Measurements from ENCODE around the gene PCLO. TPM values are rescaled to one million over a fixed set of nuclear protein-coding genes. Genes with fewer than 3 reads are reported as not detected.
A peak's percentile ranks its signal among the peaks of the same experiment; 100 is the strongest.

The PCLO gene, protein sequence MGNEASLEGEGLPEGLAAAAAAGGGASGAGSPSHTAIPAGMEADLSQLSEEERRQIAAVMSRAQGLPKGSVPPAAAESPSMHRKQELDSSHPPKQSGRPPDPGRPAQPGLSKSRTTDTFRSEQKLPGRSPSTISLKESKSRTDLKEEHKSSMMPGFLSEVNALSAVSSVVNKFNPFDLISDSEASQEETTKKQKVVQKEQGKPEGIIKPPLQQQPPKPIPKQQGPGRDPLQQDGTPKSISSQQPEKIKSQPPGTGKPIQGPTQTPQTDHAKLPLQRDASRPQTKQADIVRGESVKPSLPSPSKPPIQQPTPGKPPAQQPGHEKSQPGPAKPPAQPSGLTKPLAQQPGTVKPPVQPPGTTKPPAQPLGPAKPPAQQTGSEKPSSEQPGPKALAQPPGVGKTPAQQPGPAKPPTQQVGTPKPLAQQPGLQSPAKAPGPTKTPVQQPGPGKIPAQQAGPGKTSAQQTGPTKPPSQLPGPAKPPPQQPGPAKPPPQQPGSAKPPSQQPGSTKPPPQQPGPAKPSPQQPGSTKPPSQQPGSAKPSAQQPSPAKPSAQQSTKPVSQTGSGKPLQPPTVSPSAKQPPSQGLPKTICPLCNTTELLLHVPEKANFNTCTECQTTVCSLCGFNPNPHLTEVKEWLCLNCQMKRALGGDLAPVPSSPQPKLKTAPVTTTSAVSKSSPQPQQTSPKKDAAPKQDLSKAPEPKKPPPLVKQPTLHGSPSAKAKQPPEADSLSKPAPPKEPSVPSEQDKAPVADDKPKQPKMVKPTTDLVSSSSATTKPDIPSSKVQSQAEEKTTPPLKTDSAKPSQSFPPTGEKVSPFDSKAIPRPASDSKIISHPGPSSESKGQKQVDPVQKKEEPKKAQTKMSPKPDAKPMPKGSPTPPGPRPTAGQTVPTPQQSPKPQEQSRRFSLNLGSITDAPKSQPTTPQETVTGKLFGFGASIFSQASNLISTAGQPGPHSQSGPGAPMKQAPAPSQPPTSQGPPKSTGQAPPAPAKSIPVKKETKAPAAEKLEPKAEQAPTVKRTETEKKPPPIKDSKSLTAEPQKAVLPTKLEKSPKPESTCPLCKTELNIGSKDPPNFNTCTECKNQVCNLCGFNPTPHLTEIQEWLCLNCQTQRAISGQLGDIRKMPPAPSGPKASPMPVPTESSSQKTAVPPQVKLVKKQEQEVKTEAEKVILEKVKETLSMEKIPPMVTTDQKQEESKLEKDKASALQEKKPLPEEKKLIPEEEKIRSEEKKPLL (N-terminal part only)
- under 0.01 TPM in 2 replicates for total RNA-seq

DNA sequence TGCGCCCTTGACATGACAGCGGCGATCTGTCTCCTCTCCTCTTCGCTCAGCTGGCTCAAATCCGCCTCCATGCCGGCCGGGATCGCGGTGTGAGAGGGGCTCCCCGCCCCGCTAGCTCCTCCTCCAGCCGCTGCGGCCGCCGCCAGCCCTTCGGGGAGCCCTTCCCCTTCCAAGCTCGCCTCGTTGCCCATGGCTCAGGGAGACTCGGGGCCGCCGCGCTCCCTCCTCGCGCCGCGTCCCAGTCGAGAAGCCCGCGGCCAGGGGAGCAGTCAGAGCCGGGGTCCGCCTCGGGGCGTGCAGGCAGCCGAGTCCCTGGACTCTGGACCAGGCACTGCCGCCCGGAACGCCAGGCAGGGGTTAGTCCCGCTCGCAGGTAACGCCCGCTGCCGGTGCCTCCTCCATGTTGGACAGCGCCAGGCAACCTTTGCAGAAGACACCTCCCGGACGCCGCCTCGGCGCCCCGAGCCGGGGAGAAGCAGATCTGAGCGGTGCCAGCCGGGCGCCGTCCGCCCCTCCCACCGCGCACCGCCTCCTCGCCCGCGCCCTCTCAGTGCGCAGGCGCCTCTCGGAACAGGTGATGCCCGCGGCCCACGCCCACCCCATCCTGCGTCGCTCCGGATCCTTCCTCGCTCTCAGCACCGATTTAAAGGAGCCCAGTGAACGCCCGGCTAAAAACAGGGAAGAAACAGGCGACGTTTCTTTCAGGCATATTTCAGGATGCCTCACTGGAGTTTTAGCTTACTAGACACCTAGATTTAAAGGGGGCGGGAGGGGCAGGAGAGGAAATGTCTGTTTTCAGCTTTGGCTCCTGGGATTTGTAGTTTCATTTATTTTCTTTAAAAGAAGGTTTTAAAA lies at the start of gene PCLO:
PCLO (minus strand) TSS at position 483 of the 855 bp plus-strand sequence; CDS start at position 191, 292 bp downstream.
- TF ChIP-seq, protein P1, sequence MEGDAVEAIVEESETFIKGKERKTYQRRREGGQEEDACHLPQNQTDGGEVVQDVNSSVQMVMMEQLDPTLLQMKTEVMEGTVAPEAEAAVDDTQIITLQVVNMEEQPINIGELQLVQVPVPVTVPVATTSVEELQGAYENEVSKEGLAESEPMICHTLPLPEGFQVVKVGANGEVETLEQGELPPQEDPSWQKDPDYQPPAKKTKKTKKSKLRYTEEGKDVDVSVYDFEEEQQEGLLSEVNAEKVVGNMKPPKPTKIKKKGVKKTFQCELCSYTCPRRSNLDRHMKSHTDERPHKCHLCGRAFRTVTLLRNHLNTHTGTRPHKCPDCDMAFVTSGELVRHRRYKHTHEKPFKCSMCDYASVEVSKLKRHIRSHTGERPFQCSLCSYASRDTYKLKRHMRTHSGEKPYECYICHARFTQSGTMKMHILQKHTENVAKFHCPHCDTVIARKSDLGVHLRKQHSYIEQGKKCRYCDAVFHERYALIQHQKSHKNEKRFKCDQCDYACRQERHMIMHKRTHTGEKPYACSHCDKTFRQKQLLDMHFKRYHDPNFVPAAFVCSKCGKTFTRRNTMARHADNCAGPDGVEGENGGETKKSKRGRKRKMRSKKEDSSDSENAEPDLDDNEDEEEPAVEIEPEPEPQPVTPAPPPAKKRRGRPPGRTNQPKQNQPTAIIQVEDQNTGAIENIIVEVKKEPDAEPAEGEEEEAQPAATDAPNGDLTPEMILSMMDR (IDR thresholded peaks at IDR 0.05; ENCODE audit: insufficient read depth, low read depth, low read length): no peak
- peak; percentile 3 for DNase-seq (ENCODE audit: low read depth)
- H3K4me3 ChIP-seq (ENCODE audit: low read depth, low read length): peak within 1 kb of the TSS; percentile 53

DNA sequence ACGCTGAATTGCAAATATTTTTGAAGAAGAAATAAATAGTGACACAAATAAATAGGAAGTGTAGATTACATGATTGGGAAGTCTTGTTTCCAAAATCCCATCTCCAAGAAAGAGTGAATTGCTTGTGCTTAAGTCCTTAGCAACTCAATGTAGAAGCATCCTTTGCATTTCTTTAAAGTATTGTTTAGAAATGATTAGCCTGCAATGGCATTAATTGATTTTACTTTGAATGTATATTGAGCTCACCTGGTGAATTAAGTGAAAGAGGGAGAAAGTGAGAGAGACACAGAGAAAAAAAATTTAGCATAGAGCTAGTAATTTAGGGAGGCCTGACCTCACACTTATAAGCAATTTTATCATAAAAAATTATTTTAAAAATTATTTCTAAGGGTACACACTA lies 49.0 kb upstream of the PCLO start:
- DNase-seq (ENCODE audit: low read depth): no peak
- no peak overlapping the region for H3K4me3 ChIP-seq (ENCODE audit: low read depth, low read length)
- TF ChIP-seq, protein P1 (IDR thresholded peaks at IDR 0.05; ENCODE audit: insufficient read depth, low read depth, low read length): no peak

DNA sequence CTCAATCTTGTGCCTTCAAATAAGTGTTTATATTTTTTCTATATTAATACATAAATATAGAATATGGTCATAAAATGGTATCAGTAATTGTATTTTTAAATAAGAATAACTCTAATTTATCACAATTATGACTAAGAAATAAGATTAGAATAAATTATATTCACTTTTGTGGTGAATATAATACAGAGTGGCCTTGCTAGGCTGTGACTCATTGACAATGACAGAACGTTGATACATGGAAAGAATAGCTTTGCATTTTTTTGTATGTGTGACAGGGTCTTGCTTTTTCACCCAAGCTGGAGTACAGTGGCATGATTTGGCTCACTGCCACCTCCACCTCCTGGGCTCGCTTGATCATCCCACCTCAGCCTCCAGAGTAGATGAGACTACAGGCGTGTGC lies 47.8 kb upstream of the PCLO start:
- no peak for DNase-seq (ENCODE audit: low read depth)
- TF ChIP-seq, protein P1 (IDR thresholded peaks at IDR 0.05; ENCODE audit: insufficient read depth, low read depth, low read length): no peak
- no peak overlapping the region for H3K4me3 ChIP-seq (ENCODE audit: low read depth, low read length)

DNA sequence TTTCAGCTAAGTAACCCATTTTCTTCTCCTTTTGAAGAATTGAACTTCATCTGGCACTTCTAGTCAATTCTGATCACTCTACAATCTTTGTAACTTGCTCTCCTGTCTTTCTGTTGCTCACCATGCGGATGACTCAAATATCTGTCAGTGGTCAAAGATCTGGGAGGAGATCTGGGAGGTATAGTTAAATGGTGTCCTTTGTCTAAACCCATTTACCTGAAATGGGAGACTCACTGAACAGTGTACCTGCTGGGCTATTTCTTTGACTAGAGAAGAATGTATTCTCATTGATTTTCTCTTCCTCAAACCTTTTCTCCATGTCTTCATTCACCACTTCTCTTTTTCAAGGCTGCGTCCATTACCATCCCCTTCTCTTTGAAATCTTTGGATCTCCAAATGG lies 42.0 kb upstream of the PCLO start:
- H3K4me3 ChIP-seq (ENCODE audit: low read depth, low read length): no peak overlapping the region
- TF ChIP-seq, protein P1 (IDR thresholded peaks at IDR 0.05; ENCODE audit: insufficient read depth, low read depth, low read length): no peak
- DNase-seq (ENCODE audit: low read depth): no peak

DNA sequence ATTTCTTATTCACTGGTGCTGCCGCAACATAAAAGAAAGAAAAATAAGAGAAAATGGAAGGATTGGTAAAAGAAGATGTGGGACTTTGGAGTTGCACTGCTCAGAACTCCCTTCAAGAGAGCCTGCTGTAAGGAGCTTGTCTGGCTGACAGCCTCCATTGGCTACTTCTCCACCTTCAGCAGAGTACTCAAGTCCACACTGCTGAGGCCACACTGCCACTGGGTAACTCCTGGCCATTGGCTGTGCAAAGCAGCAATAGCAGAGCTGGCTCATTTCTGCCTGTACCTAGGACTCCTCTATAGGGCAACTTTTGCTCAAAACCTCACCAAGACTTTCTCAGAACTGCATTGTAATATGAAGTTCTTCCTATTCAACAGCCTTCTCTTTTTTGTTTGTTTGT lies 38.7 kb upstream of the PCLO start:
- no peak overlapping the region for H3K4me3 ChIP-seq (ENCODE audit: low read depth, low read length)
- TF ChIP-seq, protein P1 (IDR thresholded peaks at IDR 0.05; ENCODE audit: insufficient read depth, low read depth, low read length): no peak
- no peak for DNase-seq (ENCODE audit: low read depth)
